Measurements from ENCODE around the gene DDX24.
A peak's percentile ranks its signal among the peaks of the same experiment; 100 is the strongest.

DDX24 gene

GRCh38 chr14:94015223-94015622, 65.8 kb downstream of the DDX24 start:
- Histone ChIP-seq H3K9me3 (ENCODE audit: control extremely low read depth in 1 of 5, control insufficient read depth in 4 of 5, insufficient read depth in 2 of 5, low read depth in 1 of 5, low read length in 4 of 5) (peaks cover 0 to 2% (median 0%) of the 10 kb centered on the region in 5 experiments), H3K27me3 (replicated peaks in 2 of 5; ENCODE audit: control insufficient read depth in 4 of 5, insufficient read depth in 5 of 5, low read length in 4 of 5) (peaks cover 0 to 7% (median 0%) of the 10 kb centered on the region in 5 experiments), H3K27ac (ENCODE audit: insufficient read depth in 1 of 2, low read depth in 1 of 2, low read length in 2 of 2, poor library complexity in 1 of 2, severe bottlenecking in 2 of 2) (no peak overlapping the region), H3K36me3 (ENCODE audit: control insufficient read depth in 4 of 4, insufficient read depth in 4 of 4, low read length in 3 of 4) (no peaks in the 10 kb centered on the region), H3K4me1 (ENCODE audit: control extremely low read depth in 1 of 4, control insufficient read depth in 4 of 4, insufficient read depth in 4 of 4, low read length in 3 of 4) (peaks cover 0 to 12% (median 4%) of the 10 kb centered on the region in 4 experiments), H3K4me3 (ENCODE audit: control insufficient read depth in 1 of 7, extremely low read depth in 1 of 7, insufficient read depth in 4 of 7, low read depth in 2 of 7, low read length in 6 of 7) (no peak overlapping the region)
- CTCF ChIA-PET: interaction anchor here (0.9 to 1.4 kb wide), 2 partner anchors 18 to 45 kb away, joined by 3 to 4 read pairs; partner anchors contain the start of gene CCDC197
- 100% methylated on average over 2 of the region's 2 CpGs for WGBS (ENCODE audit: insufficient coverage)
- no peak for DNase-seq
- POLR2A ChIA-PET: no interaction called here

DNA sequence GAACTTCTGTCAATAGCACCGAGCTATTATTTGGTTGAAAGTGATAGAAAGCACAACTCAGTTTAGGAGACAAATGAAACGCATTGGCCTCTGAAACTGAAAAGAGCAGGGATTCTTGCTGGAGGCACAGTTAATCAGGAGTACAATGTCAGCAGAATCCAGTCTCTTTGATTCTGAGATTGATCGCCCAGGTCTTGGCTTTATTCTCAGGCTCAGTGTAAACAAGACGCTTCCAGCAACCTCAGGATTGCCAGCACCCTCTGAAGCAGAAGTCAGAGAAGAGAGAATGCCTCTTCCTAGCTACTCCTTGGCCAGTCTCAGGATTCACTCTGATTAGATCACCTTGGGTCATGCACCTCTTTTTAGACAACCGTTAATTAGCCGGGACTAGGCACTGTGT, 66.6 kb downstream of the DDX24 start:
- ChIA-PET POLR2A (no interaction called here), CTCF (interaction anchor here (1.1 kb wide), 1 partner anchor 128 kb away, joined by 3 read pairs; no protein-coding TSS in a partner anchor)
- Histone ChIP-seq H3K9me3 (ENCODE audit: control extremely low read depth in 1 of 5, control insufficient read depth in 4 of 5, insufficient read depth in 2 of 5, low read depth in 1 of 5, low read length in 4 of 5) (peaks cover 0 to 2% (median 0%) of the 10 kb centered on the region in 5 experiments), H3K27ac (ENCODE audit: insufficient read depth in 1 of 2, low read depth in 1 of 2, low read length in 2 of 2, poor library complexity in 1 of 2, severe bottlenecking in 2 of 2) (no peak overlapping the region), H3K4me3 (ENCODE audit: control insufficient read depth in 1 of 7, extremely low read depth in 1 of 7, insufficient read depth in 4 of 7, low read depth in 2 of 7, low read length in 6 of 7) (no peak overlapping the region), H3K4me1 (ENCODE audit: control extremely low read depth in 1 of 4, control insufficient read depth in 4 of 4, insufficient read depth in 4 of 4, low read length in 3 of 4) (peaks cover 0 to 12% (median 5%) of the 10 kb centered on the region in 4 experiments), H3K36me3 (ENCODE audit: control insufficient read depth in 4 of 4, insufficient read depth in 4 of 4, low read length in 3 of 4) (no peaks in the 10 kb centered on the region), H3K27me3 (replicated peaks in 2 of 5; ENCODE audit: control insufficient read depth in 4 of 5, insufficient read depth in 5 of 5, low read length in 4 of 5) (peaks cover 0 to 5% (median 0%) of the 10 kb centered on the region in 5 experiments)
- 98% methylated on average over 5 of the region's 6 CpGs for WGBS (ENCODE audit: insufficient coverage)
- DNase-seq: no peak

DNA sequence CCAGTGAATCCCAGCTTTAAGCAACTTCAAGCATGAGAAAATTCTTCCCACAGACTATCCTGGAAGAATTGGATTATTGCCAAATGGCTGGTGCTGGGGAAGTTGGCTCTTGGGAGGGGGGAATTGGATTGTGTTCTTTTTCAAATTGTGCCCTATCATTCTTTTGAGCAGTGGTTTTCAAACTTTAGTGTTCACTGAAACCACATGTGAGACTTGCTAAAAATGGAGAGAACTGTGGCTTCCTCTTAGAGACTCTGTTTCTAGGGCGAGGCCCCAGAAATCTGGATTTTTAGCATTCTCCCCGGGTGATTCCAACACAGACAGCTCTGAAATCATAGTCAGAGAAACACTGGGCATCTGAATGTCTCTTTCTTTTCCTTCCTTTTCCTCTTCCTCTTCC, 69.2 kb downstream of the DDX24 start:
- WGBS (ENCODE audit: insufficient coverage): 4% methylated on average over 2 of the region's 2 CpGs
- CTCF ChIA-PET: interaction anchor here (0.7 to 1.9 kb wide), 9 partner anchors 9 to 420 kb away, joined by 3 to 9 read pairs (median 3); no protein-coding TSS in a partner anchor
- peak in 2 of 3 donors; percentile 52 to 53 for DNase-seq

GRCh38 chr14:94010625-94011024, 70.4 kb downstream of the DDX24 start:
- 92% methylated on average over 5 of the region's 6 CpGs for WGBS (ENCODE audit: insufficient coverage)
- ChIA-PET CTCF (interaction anchor here (0.7 to 1.9 kb wide), 8 partner anchors 9 to 128 kb away, joined by 3 to 9 read pairs (median 3); no protein-coding TSS in a partner anchor), POLR2A (no interaction called here)
- DNase-seq: no peak
- Histone ChIP-seq H3K36me3 (ENCODE audit: control insufficient read depth in 4 of 4, insufficient read depth in 4 of 4, low read length in 3 of 4) (no peaks in the 10 kb centered on the region), H3K4me1 (ENCODE audit: control extremely low read depth in 1 of 4, control insufficient read depth in 4 of 4, insufficient read depth in 4 of 4, low read length in 3 of 4) (peaks cover 0 to 12% (median 5%) of the 10 kb centered on the region in 4 experiments), H3K4me3 (ENCODE audit: control insufficient read depth in 1 of 7, extremely low read depth in 1 of 7, insufficient read depth in 4 of 7, low read depth in 2 of 7, low read length in 6 of 7) (no peak overlapping the region), H3K27me3 (replicated peaks in 2 of 5; ENCODE audit: control insufficient read depth in 4 of 5, insufficient read depth in 5 of 5, low read length in 4 of 5) (peaks cover 0 to 2% (median 0%) of the 10 kb centered on the region in 5 experiments), H3K9me3 (ENCODE audit: control extremely low read depth in 1 of 5, control insufficient read depth in 4 of 5, insufficient read depth in 2 of 5, low read depth in 1 of 5, low read length in 4 of 5) (peaks cover 0 to 2% (median 0%) of the 10 kb centered on the region in 5 experiments), H3K27ac (ENCODE audit: insufficient read depth in 1 of 2, low read depth in 1 of 2, low read length in 2 of 2, poor library complexity in 1 of 2, severe bottlenecking in 2 of 2) (no peak overlapping the region)

More for the DNA sequence above, 69.2 kb downstream of the DDX24 start:
- Histone ChIP-seq H3K27me3 (replicated peaks in 2 of 5; ENCODE audit: control insufficient read depth in 4 of 5, insufficient read depth in 5 of 5, low read length in 4 of 5) (peaks cover 0 to 8% (median 0%) of the 10 kb centered on the region in 5 experiments), H3K4me1 (ENCODE audit: control extremely low read depth in 1 of 4, control insufficient read depth in 4 of 4, insufficient read depth in 4 of 4, low read length in 3 of 4) (peaks cover 0 to 12% (median 5%) of the 10 kb centered on the region in 4 experiments), H3K4me3 (ENCODE audit: control insufficient read depth in 1 of 7, extremely low read depth in 1 of 7, insufficient read depth in 4 of 7, low read depth in 2 of 7, low read length in 6 of 7) (no peak overlapping the region), H3K9me3 (ENCODE audit: control extremely low read depth in 1 of 5, control insufficient read depth in 4 of 5, insufficient read depth in 2 of 5, low read depth in 1 of 5, low read length in 4 of 5) (peaks cover 0 to 2% (median 0%) of the 10 kb centered on the region in 5 experiments), H3K36me3 (ENCODE audit: control insufficient read depth in 4 of 4, insufficient read depth in 4 of 4, low read length in 3 of 4) (no peaks in the 10 kb centered on the region), H3K27ac (ENCODE audit: insufficient read depth in 1 of 2, low read depth in 1 of 2, low read length in 2 of 2, poor library complexity in 1 of 2, severe bottlenecking in 2 of 2) (no peak overlapping the region)
- POLR2A ChIA-PET: no interaction called here

GRCh38 chr14:94009767-94010166, 71.2 kb downstream of the DDX24 start:
- H3K4me1 ChIP-seq (ENCODE audit: control extremely low read depth in 1 of 4, control insufficient read depth in 4 of 4, insufficient read depth in 4 of 4, low read length in 3 of 4): peaks cover 0 to 12% (median 5%) of the 10 kb centered on the region in 4 experiments
- no peak overlapping the region for H3K27ac ChIP-seq (ENCODE audit: insufficient read depth in 1 of 2, low read depth in 1 of 2, low read length in 2 of 2, poor library complexity in 1 of 2, severe bottlenecking in 2 of 2)
- WGBS (ENCODE audit: insufficient coverage): 28% methylated on average over 4 of the region's 4 CpGs
- no peaks in the 10 kb centered on the region for H3K9me3 ChIP-seq (ENCODE audit: control extremely low read depth in 1 of 5, control insufficient read depth in 4 of 5, insufficient read depth in 2 of 5, low read depth in 1 of 5, low read length in 4 of 5)
- no peaks in the 10 kb centered on the region for H3K36me3 ChIP-seq (ENCODE audit: control insufficient read depth in 4 of 4, insufficient read depth in 4 of 4, low read length in 3 of 4)
- DNase-seq: peak in 2 of 3 donors; percentile 55 to 58
- ChIA-PET CTCF (interaction anchor here (1.0 to 1.4 kb wide), 2 partner anchors 32 to 70 kb away, joined by 3 to 4 read pairs; no protein-coding TSS in a partner anchor), POLR2A (no interaction called here)
- no peak overlapping the region for H3K4me3 ChIP-seq (ENCODE audit: control insufficient read depth in 1 of 7, extremely low read depth in 1 of 7, insufficient read depth in 4 of 7, low read depth in 2 of 7, low read length in 6 of 7)
- H3K27me3 ChIP-seq (replicated peaks in 2 of 5; ENCODE audit: control insufficient read depth in 4 of 5, insufficient read depth in 5 of 5, low read length in 4 of 5): peaks cover 0 to 2% (median 0%) of the 10 kb centered on the region in 5 experiments

GRCh38 chr14:94008234-94008633, 72.8 kb downstream of the DDX24 start:
- ChIA-PET POLR2A (no interaction called here), CTCF (no interaction called here)
- no peak for DNase-seq
- no peaks in the 10 kb centered on the region for H3K36me3 ChIP-seq (ENCODE audit: control insufficient read depth in 4 of 4, insufficient read depth in 4 of 4, low read length in 3 of 4)
- peaks cover 0 to 12% (median 5%) of the 10 kb centered on the region in 4 experiments for H3K4me1 ChIP-seq (ENCODE audit: control extremely low read depth in 1 of 4, control insufficient read depth in 4 of 4, insufficient read depth in 4 of 4, low read length in 3 of 4)
- no peaks in the 10 kb centered on the region for H3K9me3 ChIP-seq (ENCODE audit: control extremely low read depth in 1 of 5, control insufficient read depth in 4 of 5, insufficient read depth in 2 of 5, low read depth in 1 of 5, low read length in 4 of 5)
- 89% methylated on average over 3 of the region's 3 CpGs for WGBS (ENCODE audit: insufficient coverage)
- H3K27me3 ChIP-seq (replicated peaks in 2 of 5; ENCODE audit: control insufficient read depth in 4 of 5, insufficient read depth in 5 of 5, low read length in 4 of 5): peaks cover 0 to 2% (median 0%) of the 10 kb centered on the region in 5 experiments
- H3K27ac ChIP-seq (ENCODE audit: insufficient read depth in 1 of 2, low read depth in 1 of 2, low read length in 2 of 2, poor library complexity in 1 of 2, severe bottlenecking in 2 of 2): no peak overlapping the region
- no peak overlapping the region for H3K4me3 ChIP-seq (ENCODE audit: control insufficient read depth in 1 of 7, extremely low read depth in 1 of 7, insufficient read depth in 4 of 7, low read depth in 2 of 7, low read length in 6 of 7)

DNA sequence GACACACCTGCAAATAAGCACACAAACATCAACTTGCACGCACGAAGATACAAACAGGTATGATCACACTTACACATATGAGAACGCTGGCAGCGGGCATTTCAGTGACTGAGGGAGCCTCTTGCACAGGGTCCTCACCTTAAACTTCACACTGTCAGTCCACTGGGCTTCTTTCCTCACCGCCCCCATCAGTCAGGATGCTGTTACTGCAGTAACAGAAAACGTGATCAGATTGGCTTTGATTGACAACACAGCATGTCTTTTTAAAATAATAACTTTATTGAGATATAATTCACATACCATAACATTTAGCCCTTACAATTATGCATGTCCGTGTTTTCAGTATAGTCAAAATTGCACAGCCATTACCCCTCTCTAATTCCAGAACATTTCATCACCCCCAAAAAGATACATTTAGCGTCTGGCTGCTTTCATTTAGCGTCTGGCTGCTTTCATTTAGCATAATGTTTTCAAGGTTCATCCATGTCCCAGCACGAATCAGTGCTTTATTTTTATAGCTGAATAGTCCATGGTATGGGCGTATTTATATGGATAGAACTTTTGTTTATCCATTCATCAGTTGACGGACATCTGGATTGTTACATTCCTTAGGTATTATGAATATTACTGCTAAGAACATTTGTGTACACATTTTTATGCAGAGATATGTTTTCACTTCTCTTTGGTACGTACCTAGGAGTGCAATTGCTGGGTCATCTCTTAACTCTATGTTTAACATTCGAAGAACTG, 75.5 kb downstream of the DDX24 start:
- Histone ChIP-seq H3K36me3 (ENCODE audit: control insufficient read depth in 4 of 4, insufficient read depth in 4 of 4, low read length in 3 of 4) (no peaks in the 10 kb centered on the region), H3K27ac (ENCODE audit: insufficient read depth in 1 of 2, low read depth in 1 of 2, low read length in 2 of 2, poor library complexity in 1 of 2, severe bottlenecking in 2 of 2) (no peak overlapping the region), H3K4me3 (ENCODE audit: control insufficient read depth in 1 of 7, extremely low read depth in 1 of 7, insufficient read depth in 4 of 7, low read depth in 2 of 7, low read length in 6 of 7) (no peak overlapping the region), H3K9me3 (ENCODE audit: control extremely low read depth in 1 of 5, control insufficient read depth in 4 of 5, insufficient read depth in 2 of 5, low read depth in 1 of 5, low read length in 4 of 5) (no peaks in the 10 kb centered on the region), H3K27me3 (replicated peaks in 2 of 5; ENCODE audit: control insufficient read depth in 4 of 5, insufficient read depth in 5 of 5, low read length in 4 of 5) (peaks cover 0 to 2% (median 0%) of the 10 kb centered on the region in 5 experiments), H3K4me1 (ENCODE audit: control extremely low read depth in 1 of 4, control insufficient read depth in 4 of 4, insufficient read depth in 4 of 4, low read length in 3 of 4) (peaks cover 0 to 10% (median 3%) of the 10 kb centered on the region in 4 experiments)
- WGBS (ENCODE audit: insufficient coverage): 47% methylated on average over 9 of the region's 14 CpGs
- peak in 2 of 3 donors; percentile 34 to 38 for DNase-seq
- ChIA-PET POLR2A (no interaction called here), CTCF (interaction anchor here (0.7 to 12.8 kb wide), 8 partner anchors 13 to 66 kb away, joined by 3 to 130 read pairs (median 6); partner anchors contain the start of gene OTUB2)
